OCI-M2 (cell line): ENCODE measurements around the gene MAN2B2.

Experiments
- DNase-seq: peaks from one replicate; lab custom pipeline; 2025; ENCODE audit not compliant: unreplicated experiment; lab: John Stamatoyannopoulos, UW

The MAN2B2 gene

DNA sequence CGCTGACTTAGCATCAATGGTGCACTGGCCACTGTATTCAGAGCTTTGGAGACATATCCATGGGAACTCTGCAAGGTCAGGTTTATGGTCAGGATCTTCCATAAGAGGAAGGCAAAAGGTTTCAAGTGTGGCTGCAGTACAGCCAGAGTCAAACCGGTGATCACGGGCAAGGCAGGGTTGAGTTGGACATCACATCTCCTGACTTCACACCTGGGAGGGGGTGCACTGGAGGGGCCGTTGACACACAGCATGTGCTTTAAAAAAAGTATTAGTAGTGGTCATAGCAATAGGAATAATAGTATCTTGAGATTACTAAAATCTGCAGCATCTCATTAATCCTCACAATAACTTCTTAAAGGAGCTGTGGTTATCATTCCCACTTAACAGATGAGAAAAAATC, 28.9 kb upstream of the MAN2B2 start:
- DNase-seq: no peak

GRCh38 chr4:6546681-6547447, 28.1 kb upstream of the MAN2B2 start:
- no peak for DNase-seq

- no peak for DNase-seq
These were observed 26.6 kb upstream of the MAN2B2 start for GRCh38 chr4:6548201-6548881.

GRCh38 chr4:6548882-6549230, 26.1 kb upstream of the MAN2B2 start:
- DNase-seq: no peak

DNA sequence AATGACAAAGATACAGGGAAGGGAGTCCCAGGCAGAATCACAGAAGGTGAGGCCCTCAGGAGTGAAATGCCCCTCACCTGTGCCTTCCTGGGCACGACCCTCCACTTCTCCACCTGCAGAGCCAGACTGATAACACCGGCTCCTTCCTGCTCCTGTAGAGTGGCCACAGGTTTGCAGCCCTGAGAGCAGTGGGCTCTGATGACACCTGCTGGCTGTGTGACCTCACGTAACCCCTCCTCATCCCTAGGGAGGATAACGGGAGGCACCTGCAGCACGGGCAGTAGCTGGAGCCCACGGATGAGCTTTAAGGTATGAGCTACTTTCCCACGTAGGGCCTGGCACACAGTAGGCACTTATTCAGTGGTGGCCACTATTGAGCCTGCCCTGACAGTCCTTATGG, 25.5 kb upstream of the MAN2B2 start:
- no peak for DNase-seq

DNA sequence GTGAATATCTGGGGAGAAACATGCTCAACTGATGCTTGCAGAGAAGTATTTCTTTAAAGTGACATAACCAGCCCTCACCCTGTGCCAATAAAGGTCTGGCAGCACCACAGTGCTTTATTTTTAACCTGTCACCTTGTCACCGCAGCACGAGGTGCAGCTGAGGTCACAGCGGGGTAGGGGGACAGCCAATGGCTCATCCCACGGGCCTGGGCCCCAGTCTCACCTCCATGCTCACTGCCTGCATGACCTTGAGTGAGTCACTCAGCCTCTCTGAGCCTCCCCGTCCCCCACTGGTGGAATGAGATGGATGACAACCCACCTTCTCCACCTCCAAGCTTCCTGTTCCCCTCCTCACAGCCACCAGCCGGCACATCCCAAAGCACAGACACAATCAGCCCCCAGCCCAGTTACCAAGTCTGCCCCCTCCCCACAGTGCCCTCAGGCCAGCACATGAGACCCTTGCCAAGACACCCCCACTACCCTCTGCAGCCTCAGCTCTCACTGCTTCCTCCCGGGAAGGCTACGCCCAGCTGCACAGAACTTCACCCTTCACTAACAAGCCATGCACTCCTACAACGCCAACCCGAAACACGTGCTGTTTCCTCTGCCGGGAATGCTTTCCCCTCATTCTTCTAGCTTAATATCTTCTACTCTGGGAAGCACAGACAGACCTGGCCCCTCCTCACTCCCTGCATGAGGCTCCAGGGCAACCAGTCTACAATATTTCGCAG, 24.9 kb upstream of the MAN2B2 start:
- DNase-seq: no peak

DNA sequence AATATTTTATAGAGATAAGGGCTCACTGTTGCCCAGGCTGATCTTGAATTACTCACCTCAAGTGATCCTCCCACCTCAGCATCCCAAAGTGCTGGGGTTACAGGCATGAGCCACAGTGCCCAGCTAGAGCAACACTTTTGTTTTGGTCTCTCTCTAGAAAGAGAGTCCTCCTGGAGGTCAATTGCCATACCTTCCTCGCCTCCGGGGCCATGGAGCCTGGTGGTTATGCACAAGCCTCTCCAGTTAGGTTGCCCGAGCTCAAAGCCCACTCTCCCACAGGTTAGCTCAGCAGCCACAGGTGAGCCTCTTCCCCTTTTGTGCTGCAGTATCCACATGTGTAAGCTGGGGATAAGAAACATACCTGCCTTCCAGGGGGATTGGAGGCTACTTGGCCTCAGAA, 24.2 kb upstream of the MAN2B2 start:
- DNase-seq: no peak

GRCh38 chr4:6551660-6552059, 23.3 kb upstream of the MAN2B2 start:
- no peak for DNase-seq

DNA sequence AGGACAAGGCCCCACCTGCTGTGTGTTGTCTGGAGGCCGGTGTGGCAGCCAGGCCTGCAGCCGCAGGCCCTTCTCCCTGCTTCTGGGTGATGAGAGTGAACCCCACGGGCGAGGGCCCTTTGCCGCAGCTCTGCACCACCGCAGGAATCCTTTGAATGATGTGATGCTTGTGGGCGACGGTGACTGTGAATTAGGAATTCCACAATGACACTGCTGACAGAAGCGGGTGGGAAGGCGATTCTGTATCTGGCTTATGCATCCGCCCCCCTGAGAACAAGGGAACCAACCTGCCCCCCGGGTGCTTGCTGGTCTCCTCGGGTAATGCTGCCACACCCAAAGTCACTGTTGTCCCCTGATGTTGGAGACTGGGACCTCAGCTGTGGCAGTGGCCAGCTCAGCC, 19.5 kb upstream of the MAN2B2 start:
- no peak for DNase-seq

DNA sequence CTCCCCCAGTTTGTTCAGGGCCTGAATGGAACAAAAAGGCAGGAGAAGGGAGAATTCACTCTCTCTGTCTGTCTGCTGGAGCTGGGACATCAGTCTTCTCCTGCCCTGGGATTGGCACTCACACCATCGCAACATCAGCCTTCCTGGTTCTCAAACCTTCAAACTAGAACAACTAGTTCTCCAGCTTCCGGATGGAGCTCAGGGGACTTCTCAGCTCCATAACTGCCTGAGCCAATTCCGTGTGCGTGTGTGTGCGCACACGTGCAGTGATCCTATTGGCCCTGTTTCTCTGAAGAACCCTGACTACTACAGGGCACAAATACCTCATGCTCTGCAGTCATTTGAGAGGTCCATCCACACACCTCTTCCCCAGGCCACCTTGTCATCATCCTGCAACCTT, 18.7 kb upstream of the MAN2B2 start:
- no peak for DNase-seq

DNA sequence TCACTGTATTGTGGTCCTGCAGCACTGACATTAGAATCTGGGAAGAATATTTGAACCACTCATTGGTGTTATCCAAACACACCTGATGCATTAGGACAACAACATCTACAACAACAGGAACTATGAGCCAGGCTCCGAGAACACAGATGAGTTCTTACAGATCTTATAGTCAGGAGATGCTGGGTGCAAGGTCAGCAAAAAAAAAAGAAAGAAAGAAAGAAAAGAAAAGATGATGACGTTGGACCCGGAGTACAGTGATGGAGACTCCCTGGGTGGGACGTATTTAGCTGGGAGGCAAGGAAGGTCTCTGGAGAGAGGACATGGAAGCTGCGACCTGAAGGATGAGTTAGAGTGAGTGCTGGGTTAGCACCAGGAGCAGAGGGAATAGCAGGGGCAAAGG, 17.8 kb upstream of the MAN2B2 start:
- no peak for DNase-seq

DNA sequence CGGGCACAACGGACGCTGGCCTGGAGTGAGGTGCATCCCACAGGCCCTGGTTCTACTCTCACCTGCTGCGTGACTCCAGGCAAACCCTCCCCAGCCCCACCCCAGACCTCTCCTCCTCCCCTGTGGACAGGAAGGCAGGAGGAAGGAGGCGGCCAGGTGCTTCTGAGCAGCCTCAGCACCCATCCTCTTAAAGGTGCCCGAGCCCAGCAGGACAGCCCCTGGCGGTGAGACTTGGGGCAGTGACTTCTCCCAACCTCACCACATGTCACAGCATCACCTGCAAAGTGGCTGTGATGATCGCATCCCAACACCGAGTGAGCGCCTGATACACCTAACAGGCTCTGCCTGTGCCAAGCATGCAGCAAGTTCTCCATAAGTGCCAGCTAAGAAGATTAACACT, 17.1 kb upstream of the MAN2B2 start:
- no peak for DNase-seq

DNA sequence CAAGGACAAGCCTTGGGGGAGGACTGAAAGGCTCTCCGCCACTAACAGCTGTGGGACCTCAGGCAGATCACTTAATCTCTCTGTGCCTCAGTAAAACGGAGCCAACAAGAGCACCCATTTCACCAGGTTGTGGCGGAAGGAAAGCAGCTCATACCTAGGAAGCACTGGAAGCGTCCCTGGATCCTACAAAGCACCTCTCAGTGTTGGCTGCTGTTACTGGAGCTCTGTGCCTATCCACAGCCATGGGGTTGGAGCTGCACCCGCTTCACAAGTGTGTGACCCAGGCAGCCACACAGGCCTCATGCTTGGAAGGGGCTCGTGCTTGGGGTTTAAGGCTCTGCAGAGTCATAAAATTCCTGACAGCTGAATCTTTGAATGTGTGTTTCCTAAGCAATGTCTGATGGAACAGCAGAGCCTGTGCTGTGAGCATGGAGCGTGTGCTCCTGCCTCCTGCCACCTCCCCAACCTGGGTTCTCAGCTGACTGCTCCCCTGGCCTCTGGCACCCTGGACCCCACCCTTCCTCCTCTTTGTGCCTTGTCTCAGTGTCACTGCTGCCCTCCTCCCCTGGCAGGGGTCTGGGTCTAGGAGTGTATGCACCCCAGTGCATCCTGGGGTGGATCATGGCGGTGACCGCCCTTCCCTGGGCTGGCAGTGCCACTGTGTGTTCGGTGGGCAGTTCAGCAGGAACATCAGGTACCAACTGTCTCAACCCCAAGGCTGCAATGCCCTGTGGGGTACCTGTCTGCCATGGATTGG, 14.4 kb upstream of the MAN2B2 start:
- no peak for DNase-seq

GRCh38 chr4:6561173-6561516, 13.8 kb upstream of the MAN2B2 start:
- DNase-seq: no peak

DNA sequence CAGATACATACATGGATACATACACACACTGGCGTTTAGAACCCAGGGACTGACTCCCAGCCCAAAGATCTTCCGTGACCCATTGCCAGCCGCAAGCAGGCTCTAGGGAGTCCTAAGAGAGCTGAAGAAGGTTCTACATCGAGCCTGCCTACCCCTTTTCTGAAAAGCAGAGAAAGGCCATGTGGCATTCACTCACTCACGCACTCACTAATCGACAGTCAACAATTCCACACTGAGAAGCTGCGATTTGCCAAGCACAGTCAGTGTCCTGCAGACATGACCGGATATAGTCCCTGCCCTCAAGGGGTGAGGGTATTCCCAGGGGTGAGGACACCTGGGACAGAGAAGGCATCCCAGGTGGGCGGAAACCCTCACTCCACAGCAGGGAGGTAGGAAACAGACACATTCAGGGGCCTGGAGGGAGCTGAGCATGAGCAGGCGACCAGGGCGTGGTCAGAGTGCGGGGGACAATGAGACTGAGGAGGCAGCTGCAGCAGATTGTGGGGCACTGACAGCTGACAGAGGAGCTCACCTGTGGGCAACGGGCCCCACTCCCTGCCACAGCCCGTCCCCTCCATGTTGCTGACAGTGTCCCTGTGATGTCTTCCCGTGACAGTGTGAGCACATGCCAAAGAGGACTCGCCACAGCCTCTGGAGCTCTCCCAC, 13.2 kb upstream of the MAN2B2 start:
- no peak for DNase-seq

GRCh38 chr4:6562931-6563901, 11.8 kb upstream of the MAN2B2 start:
- no peak for DNase-seq

DNA sequence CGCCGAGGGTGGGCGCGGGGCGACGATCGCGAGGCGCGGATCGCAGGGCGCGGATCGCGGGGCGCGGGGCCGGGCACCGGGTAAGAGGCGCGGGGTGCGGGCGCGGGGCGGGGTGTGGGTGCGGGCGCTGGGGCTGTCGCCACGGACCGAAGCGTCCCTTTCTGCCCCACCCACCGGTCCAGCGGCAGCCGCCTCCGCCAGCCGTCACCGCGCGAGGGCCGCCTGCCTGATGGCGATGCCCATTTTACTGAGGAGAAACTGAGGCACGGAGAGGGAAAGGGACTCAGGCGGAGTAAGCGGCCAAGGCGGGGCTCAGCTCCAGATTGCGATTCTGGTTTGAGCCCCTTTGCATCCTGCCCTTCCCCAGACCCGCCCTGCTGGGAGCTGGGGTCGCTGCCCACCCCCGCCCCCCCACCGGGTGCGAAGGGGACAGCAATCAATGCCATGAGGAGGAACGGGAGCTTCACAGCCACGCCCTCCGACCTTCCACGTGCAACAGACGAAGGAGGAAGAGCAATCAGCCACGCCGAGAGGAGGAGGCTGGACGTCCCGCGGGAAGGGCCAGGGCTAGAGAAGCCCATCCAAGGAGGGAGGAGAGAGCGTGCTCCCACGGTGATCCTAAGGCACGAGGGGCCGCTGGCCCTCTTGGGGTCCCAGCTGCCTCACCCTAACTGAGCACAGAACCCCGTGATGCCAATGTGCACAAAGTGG, 10.9 kb upstream of the MAN2B2 start:
- DNase-seq: no peak

DNA sequence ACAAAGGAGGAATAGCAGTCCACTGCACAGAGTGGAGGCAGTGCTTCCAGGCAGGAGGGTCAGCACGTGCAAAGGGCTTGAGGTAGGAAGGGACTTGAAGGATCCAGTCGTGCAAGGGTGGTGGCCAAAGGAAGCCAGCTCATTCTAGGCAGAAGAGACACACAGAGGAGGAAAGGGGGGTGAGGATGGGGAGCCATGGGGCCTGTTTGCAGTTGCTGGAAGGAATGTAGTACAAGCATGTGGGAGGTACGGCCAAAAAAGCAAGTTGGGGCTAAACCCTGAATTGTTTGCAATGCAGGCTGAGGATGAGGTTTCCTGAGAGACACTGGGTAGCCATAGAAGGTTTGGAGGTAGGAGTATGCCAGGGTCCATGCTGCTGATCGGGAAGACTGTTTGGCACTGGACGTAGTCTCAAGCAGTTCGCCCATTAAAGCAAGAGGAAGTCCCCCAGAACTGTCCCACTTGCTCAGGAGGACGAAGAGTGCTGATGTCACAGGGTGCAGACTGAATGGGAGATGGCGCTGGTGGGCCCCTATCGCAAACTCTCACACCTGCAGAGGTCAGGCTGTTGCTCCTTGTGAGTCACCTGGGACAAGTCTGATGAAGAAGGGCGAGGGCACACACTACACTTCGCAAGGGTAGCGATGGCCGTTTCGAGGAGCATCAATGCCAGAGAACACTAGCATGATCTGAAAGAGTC, 9.1 kb upstream of the MAN2B2 start:
- DNase-seq: no peak
